Islet precursor cell (in vitro differentiated cells): Measurements from ENCODE around the gene PSMB2.
A peak's percentile ranks its signal among the peaks of the same experiment; 100 is the strongest.
"Not testable (repeated sequence)": the region's sequence is repeated elsewhere in the genome, so short reads cannot be mapped to it uniquely, and the experiment has no call there.

ENCODE experiments used
- DNase-seq: peaks from one replicate; pipeline ENCODE4 v3.0.0-alpha.2; 2018

PSMB2 gene

DNA sequence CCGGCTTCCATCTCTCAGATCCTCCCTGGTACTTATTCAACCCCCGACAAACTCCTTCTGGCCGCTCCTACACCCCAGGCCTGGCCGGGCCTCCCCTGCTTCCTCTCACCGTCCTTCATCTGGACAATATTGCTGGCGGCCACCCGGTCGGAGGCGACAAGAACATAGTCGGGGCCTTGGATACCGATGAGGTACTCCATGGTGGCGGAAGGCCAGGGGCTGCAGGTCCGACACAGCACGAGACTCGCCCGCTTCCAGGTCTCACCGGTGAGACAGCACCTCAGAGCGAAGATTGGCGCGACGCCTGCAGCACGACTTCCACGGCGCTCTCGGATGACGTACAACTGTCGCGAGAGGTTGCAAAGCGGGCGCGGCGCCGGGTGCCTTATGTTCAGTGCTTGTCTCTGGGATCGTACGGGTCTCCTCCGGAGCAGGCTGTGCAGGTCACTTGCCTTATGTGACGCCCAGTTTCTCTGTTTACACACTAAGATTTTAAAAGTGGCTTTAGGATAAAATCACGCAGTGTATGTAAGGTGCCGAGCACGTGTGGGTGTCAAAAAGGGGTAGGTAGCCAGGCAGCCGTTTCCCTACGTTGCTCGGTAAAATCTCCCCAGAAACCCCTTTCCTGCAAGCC is at the start of gene PSMB2:
TSS of gene PSMB2 (minus strand) at position 294 of the 634 bp plus-strand sequence. CDS start at position 200, 94 bp downstream.
- peak; percentile 98 for DNase-seq

DNA sequence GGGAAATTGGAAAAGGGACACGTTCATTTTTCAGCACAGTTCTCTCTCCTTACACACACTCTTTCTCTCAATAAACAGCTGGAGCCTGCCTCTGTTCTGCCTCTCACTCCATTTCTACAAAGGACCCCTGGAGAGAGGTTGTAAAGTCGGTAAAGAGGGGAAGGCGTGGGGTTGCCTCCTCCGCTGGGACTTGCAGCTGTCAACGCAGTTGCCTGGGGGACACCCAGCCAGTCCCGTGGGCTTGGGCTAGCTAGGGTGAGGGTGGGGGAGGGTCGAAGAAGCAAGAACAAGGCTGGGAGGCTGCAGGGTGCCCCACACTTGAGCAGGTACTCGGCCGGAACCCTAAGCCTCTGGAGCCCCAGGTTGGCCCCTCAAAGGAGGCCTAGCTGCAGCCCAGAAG is 49.8 kb upstream of the PSMB2 start:
- no peak for DNase-seq

- DNase-seq = not testable (repeated sequence)
Measured at GRCh38 chr1:35690103-35690502, 48.8 kb upstream of the PSMB2 start.

DNA sequence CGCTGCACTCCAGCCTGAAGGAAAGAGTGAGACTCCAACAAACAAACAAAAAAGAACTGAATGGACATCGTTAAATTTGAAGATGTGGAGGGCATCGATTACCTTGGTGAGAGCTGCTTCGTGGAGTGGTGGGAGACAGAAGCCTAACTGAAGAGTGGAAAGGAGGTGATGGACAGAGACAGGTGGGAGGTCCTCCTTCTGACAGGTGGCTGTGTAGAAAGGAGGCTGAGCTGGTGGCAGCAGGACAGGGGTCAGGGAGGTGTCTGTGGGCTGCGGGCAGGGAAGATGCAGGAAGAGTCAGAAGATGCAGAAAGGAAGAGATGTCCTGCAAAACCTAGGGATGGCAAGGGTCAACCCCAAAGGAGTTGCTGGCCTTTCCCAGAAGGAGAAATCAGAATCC is 46.8 kb upstream of the PSMB2 start:
- no peak for DNase-seq

- DNase-seq = no peak
Measured at GRCh38 chr1:35683012-35683411, 41.7 kb upstream of the PSMB2 start.

DNA sequence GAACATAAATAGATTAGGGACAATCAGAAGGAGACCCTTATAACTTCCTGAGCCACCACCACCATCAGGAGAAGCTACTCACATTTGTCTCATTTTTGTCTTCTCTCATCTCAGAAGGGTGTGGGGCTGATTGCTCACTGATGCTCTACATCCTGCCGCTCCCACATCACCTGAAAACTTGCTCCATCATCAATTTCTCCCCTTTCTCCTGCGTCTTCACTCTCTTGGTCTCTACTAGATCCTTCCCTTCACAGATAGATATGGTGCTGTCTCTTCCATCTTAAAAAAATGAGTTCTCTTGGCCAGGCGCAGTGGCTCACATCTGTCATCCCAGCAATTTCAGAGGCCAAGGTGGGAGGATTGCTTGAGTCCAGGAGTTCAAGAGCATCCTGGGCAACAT is 38.9 kb upstream of the PSMB2 start:
- no peak for DNase-seq

GRCh38 chr1:35675773-35676172 is 34.4 kb upstream of the PSMB2 start:
- DNase-seq = no peak

GRCh38 chr1:35674111-35674510 is 32.8 kb upstream of the PSMB2 start:
- DNase-seq = no peak

DNA sequence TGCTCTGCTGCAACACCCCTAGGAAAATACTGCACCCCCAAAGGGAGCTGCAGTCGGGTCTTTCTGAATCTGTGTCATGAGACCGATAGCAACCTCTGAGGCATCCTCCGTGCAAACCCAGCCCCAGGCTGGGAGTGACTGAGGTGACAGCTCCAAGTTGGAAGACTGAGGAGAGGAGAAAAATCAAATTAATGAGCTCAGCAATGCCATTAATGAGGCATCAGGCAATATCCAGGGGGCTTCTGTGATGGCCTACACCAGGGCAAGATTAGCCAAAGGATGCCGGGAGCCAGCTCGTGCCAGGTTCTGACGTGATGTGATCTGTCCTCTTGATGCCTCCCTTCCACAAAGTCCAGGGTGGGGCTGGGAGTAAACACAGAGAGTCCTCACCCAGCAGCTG is 30.8 kb upstream of the PSMB2 start:
- no peak for DNase-seq

DNA sequence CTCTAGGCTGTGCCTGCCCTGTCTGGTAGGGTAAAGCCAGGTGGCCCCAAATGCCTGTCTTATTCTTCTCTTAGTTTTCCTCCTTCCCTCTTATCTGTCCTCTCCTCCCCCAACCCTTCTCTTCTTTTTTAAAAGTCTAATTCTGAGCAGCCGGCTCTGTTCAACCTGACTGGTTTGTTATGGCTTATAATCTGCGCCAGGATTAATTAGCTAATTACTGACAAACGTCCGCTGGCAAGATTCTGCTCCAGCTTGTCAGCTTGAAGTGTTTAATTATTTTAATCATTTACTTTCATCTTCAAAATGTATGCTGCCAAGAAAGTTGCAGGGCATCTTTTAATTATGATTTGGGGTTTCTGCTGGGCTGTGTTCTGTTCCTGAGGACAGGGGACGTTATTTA is 27.2 kb upstream of the PSMB2 start:
- no peak for DNase-seq

DNA sequence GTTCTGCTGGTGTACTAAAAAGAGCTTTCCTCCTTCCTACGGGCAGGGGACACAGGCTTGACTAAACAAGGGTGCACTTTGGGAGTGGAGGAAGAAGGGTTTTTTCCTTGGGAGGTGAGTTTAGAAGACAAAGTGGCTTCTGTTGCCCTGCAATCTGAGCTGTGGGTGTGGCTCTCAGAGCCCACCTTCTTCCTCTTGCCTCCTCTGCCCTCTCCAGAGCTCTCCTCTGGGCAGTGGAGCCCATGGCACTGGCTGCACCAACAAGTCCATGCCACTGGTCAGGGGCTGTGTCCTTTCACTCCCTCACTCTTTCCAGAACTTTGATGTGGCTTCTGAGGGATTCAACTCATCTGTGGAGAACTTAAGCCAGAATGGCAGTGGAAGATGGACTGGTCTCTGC is 25.6 kb upstream of the PSMB2 start:
- DNase-seq = no peak

- DNase-seq = no peak
Measured at GRCh38 chr1:35666216-35666615, 24.9 kb upstream of the PSMB2 start.

- DNase-seq = no peak
Measured at GRCh38 chr1:35663434-35663833, 22.1 kb upstream of the PSMB2 start.

DNA sequence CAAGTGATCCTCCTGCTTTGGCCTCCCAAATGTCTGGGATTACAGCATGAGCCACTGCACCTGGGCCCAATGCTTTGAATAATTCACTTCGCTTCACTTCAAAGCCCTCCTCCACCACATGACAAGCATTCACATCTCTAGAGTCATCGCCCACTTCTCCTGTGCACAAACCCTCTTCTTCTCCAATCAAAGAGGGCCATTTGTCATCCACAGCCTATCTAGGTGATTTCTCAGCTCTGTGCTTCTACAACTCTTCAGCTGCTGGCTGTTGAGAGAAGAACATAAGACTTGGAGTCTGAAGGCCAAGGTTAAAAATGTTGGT is 20.1 kb upstream of the PSMB2 start:
- DNase-seq = peak; percentile 29

DNA sequence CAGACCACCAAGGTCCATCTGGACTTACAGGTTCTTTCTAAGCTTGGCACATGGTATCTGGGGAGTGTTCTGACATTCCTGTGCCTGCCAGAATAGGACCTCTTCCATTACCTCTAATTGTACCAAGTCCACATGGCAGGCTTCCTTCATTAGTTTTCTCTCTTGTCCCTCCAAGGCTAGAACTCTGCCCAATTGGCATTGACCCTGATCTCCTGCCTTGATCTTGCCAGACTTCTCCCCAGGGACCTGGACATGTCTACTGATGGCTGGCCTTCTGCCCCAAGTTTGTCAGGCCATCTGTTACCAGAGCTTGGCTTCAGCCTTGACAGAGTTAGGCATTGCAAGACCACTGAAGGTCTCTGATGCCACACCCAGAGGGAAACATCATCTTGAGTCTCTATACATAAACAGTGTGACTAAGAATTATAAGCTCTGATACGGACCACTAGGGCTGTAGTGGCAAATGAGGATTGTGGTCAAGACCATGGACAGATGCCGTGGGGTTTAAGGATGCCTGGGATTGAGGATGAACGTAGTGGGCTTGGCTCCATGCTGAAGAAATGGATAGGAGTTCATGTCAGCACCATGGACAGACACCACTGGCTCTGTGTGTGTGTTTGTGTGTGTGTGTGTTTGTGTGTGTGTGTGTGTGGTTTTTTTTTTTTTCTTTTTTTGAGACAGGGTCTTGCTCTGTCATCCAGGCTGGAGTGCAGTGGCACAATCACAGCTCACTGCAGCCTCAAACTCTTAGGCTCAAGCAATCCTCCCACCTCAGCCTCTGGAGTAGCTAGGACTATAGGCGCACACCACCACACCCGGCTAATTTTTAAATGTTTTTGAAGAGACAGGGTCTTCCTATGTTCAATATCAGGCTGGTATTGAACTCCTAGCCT is 19.5 kb upstream of the PSMB2 start:
- peak; percentile 81 for DNase-seq

DNA sequence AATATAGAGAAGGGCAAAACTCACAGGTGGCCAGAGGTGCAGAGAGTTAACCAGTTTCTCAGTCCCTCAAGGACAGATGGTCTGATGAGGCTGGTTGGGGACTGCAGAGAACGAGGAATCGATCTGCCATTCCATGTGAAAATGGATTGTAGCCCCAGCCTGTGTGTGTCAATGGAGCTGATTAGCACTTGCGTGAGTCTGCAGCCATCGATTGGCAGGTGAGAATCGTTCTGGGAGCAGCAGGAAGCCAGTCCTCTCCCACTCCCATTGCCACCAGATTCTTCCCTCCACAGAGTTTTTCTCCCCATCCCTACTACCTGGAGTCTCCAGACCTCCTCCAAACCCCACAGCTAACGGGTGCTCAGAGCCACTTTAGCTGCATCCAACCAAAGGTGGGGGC is 18.3 kb upstream of the PSMB2 start:
- DNase-seq = peak; percentile 35

DNA sequence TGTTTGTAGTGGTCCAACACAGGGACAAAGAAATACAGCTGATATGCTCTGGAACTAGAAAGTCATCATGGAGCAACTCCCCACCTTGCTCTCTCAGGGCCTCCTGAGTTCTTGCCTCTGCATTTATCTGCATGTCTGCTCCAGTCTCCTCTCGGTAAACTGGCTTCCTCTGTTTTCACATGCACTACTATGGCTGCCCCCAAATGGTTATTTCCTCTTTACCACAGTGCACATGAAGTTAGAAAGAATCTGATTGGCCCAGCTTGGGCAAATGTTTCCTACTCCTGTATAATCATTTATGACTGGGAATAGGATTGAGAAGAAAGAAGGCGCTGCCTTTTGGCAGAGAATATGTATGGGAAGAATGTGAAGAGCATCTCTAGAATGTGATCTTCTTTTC is 16.5 kb upstream of the PSMB2 start:
- peak; percentile 43 for DNase-seq

GRCh38 chr1:35656863-35657232 is 15.5 kb upstream of the PSMB2 start:
- DNase-seq = peak; percentile 37

DNA sequence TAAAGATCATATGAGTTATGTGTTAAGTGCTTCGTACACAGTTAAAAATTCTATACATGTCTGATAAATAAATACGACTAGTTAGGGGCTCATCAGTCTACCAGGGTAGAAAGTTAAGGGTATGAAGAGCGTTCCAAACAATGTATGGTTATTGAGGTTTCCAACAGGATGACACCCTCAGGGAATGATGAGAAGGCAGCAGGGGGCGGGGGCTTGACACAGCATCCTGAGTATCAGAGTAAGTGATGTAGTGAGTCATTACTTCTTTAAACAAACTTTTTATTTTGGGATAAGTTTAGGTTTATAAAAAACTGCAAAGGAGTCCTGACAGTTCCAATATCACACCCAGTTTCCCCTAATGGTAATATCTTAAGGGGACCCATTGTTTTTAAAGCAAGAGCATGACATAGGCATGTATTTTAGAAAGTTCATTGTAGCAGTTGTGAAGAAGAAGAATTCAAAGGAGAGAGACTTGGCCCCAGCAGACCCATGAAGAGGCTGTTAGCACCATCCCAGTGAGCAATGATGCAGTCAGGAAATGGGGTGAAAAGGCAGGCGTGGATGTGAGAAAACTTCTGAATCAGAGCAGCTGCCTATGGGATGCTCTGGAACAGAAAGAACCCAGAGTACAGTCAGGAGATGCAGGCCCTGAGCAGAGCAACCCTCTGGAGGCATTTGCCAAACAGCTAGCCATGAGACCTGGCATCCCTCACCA is 15.0 kb upstream of the PSMB2 start:
- peak; percentile 32 for DNase-seq

DNA sequence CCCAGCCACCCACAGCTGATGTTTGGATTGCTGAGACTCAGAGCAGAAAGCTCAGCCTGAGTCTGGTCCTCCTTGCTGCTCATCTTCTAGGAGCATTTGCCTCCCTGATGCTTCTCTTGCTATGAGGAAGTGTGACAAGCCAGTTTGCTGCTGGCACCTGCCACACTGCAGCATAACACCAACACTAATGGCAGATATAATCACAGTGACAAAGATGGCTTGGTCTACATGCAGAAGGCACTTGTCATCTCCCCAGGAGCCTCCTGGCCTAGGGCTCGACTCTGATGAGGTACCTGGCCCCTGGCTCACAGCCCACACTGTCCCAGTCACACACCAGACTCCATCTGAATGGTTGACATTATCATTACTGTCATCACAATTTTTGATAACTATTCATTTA is 13.9 kb upstream of the PSMB2 start:
- DNase-seq = no peak

DNA sequence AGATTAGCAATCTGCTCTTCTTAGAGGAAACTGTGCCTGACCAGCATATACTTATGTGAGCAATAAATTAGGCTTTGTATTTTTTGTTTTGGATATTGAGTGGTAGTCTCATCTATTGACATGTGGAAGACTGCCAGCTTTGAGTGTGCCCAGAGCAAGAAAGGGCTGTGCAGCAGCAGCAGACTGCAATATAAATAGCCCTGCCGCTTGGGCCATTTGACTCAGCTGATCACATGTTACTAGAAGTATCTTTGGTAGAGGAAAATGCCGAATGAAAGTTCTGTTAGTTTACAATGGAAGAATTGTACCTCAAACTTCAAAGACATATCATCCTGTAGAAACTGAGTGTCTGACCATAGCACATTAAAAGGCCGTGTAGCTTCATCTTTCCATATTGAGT is 9.1 kb upstream of the PSMB2 start:
- DNase-seq = no peak

DNA sequence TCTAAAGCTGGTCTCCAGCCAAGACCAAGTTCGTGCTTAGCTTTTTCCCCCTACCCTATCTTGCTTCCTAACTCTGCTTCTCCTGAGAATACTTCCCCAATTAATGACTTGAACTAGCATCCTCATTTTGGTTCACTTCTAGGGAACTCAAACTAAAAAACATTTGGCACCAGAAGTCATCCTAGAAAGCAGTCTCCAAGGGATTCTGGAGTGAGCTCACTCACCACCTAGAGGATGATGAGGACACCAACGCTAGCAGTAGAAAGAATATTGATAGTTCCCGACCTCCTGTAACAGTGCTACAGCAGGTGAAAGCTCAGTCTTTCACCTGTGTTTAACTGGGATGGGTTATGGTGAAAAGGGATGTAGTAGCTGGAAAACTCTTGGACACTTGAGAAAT is 4.7 kb upstream of the PSMB2 start:
- no peak for DNase-seq

DNA sequence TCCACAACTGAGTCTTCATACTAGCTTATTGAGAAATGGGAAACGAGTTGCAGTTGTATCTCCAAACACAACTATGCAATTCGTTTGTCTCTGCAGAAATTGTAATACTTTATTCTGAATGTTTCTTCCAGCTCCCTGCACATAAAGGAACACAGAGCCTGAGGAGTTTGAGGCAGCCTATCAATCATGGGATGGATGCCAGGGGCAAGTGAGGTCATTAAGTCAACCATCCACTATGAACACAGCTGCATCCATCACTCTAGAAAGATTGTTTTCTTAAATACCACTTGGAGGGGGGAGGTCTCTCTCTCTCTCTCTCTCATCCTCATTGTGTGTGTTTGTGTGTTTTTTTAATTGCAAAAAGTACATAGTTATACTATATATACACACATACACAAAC is 2.9 kb upstream of the PSMB2 start:
- DNase-seq = no peak

GRCh38 chr1:35642471-35642955 is 1.2 kb upstream of the PSMB2 start:
- no peak for DNase-seq
